HG03354 (cell line): ENCODE results near the gene RPL35.
A peak's percentile ranks its signal among the peaks of the same experiment; 100 is the strongest.

Source experiments
- ATAC-seq: cut with Tn5 transposase; IDR thresholded peaks from one replicate; pipeline ENCODE4 v1.9.1; 2021; ENCODE audit warnings: mild to moderate bottlenecking; ENCODE audit not compliant: unreplicated experiment, poor library complexity, severe bottlenecking

Gene RPL35

GRCh38 chr9:124878021-124878420, 16.3 kb upstream of the RPL35 start:
- no peak for ATAC-seq

GRCh38 chr9:124877021-124877782, 15.4 kb upstream of the RPL35 start:
- ATAC-seq, result no peak

GRCh38 chr9:124875501-124875900, 13.7 kb upstream of the RPL35 start:
- no peak for ATAC-seq

- ATAC-seq, result no peak
These were observed 11.9 kb upstream of the RPL35 start for GRCh38 chr9:124873664-124874063.

GRCh38 chr9:124871156-124871561, 9.4 kb upstream of the RPL35 start:
- no peak for ATAC-seq

- ATAC-seq, result no peak
These were observed 9.0 kb upstream of the RPL35 start for GRCh38 chr9:124870723-124871122.

- ATAC-seq, result peak; percentile 40
These were observed 8.3 kb upstream of the RPL35 start for GRCh38 chr9:124869986-124870560.

GRCh38 chr9:124869466-124869985, 7.8 kb upstream of the RPL35 start:
- ATAC-seq, result peak; percentile 17

- peak; percentile 74 for ATAC-seq
These were observed 7.0 kb upstream of the RPL35 start for GRCh38 chr9:124868511-124869465.

GRCh38 chr9:124863371-124863871, 1.7 kb upstream of the RPL35 start:
- ATAC-seq, result no peak

GRCh38 chr9:124860582-124861341, 995 bp downstream of the RPL35 start:
- no peak for ATAC-seq

GRCh38 chr9:124859803-124860581, 1.8 kb downstream of the RPL35 start:
- ATAC-seq, result no peak

- ATAC-seq, result no peak
These were observed 3.3 kb downstream of the RPL35 start for GRCh38 chr9:124858330-124859046.

GRCh38 chr9:124857533-124858162, 4.1 kb downstream of the RPL35 start:
- no peak for ATAC-seq

- ATAC-seq, result no peak
These were observed 5.6 kb downstream of the RPL35 start for GRCh38 chr9:124855944-124856765.

- ATAC-seq, result no peak
These were observed 6.2 kb downstream of the RPL35 start for GRCh38 chr9:124855566-124855943.

- no peak for ATAC-seq
These were observed 6.9 kb downstream of the RPL35 start for GRCh38 chr9:124854822-124855221.
